Head of caudate nucleus (tissue), 42 donors: ENCODE data around the gene BNIP3.

Experiments
- DNase-seq, 42 donors: peaks; one replicate each; pipeline versions ENCODE4 v3.0.0 to v3.0.0-alpha.2; 2020 to 2021; ENCODE audit warnings: mixed read lengths in 7 of 42
- intact Hi-C: fragments of 100-400 bp; cut with DNase I; formaldehyde crosslinking; loops from one replicate; pipeline ENCODE4 v1.15.0; 2022

BNIP3 gene

GRCh38 chr10:131938681-131939080 is 43.0 kb downstream of the BNIP3 start:
- intact Hi-C loops, result no loop called here
- no peak for DNase-seq

- intact Hi-C loops, result no loop called here
- no peak for DNase-seq
Measured at GRCh38 chr10:131937836-131938235, 43.9 kb downstream of the BNIP3 start.

- DNase-seq, result no peak
- intact Hi-C loops, result no loop called here
Measured at GRCh38 chr10:131936736-131937135, 45.0 kb downstream of the BNIP3 start.

- no peak for DNase-seq
- intact Hi-C loops, result no loop called here
Measured at GRCh38 chr10:131936294-131936693, 45.4 kb downstream of the BNIP3 start.

- no peak for DNase-seq
- intact Hi-C loops, result no loop called here
Measured at GRCh38 chr10:131935260-131935659, 46.5 kb downstream of the BNIP3 start.

GRCh38 chr10:131934769-131935168 is 47.0 kb downstream of the BNIP3 start:
- DNase-seq, result no peak
- intact Hi-C loops, result no loop called here

- DNase-seq, result no peak
- intact Hi-C loops, result no loop called here
Measured at GRCh38 chr10:131933696-131934086, 48.0 kb downstream of the BNIP3 start.

- intact Hi-C loops, result no loop called here
Measured at GRCh38 chr10:131933016-131933695, 48.6 kb downstream of the BNIP3 start.

GRCh38 chr10:131931981-131932380 is 49.7 kb downstream of the BNIP3 start:
- intact Hi-C loops, result no loop called here

More at GRCh38 chr10:131933016-131933695, 48.6 kb downstream of the BNIP3 start:
- peak in 1 of 42 donors; percentile 11 for DNase-seq

GRCh38 chr10:131930586-131931330 is 51.0 kb downstream of the BNIP3 start:
- no peak for DNase-seq
- intact Hi-C loops, result no loop called here

More at GRCh38 chr10:131931981-131932380, 49.7 kb downstream of the BNIP3 start:
- DNase-seq, result peak in 1 of 42 donors; percentile 2

GRCh38 chr10:131930150-131930549 is 51.6 kb downstream of the BNIP3 start:
- intact Hi-C loops, result no loop called here

GRCh38 chr10:131929122-131929845 is 52.4 kb downstream of the BNIP3 start:
- intact Hi-C loops, result no loop called here
- DNase-seq, result no peak

More at GRCh38 chr10:131930150-131930549, 51.6 kb downstream of the BNIP3 start:
- DNase-seq, result no peak

GRCh38 chr10:131928248-131929095 is 53.3 kb downstream of the BNIP3 start:
- intact Hi-C loops, result no loop called here
- peak in 7 of 42 donors; percentile 11 to 54 (median 25) for DNase-seq

- intact Hi-C loops, result no loop called here
- no peak for DNase-seq
Measured at GRCh38 chr10:131926743-131927595, 54.8 kb downstream of the BNIP3 start.

GRCh38 chr10:131926253-131926652 is 55.5 kb downstream of the BNIP3 start:
- intact Hi-C loops, result no loop called here
- no peak for DNase-seq

- intact Hi-C loops, result no loop called here
- DNase-seq, result peak in 3 of 42 donors; percentile 25 to 43 (median 37)
Measured at GRCh38 chr10:131925716-131926115, 56.0 kb downstream of the BNIP3 start.

GRCh38 chr10:131925011-131925649 is 56.6 kb downstream of the BNIP3 start:
- no peak for DNase-seq
- intact Hi-C loops, result no loop called here
